Lower leg skin (tissue), 4 donors: Measurements from ENCODE around the gene TENM4. TPM values are rescaled to one million over a fixed set of nuclear protein-coding genes. Genes with fewer than 3 reads are reported as not detected.

ENCODE experiments used
- DNase-seq, 2 donors: peaks; one replicate each; pipeline ENCODE4 v3.0.0-alpha.2; 2019; ENCODE audit warnings: low spot score in 2 of 2
- H3K4me3 ChIP-seq: fragments of 200-600 bp; sonication (generic); 2 replicates; pipeline ENCODE4 v1.5.1; 2017; ENCODE audit warnings: mild to moderate bottlenecking, low read depth; ENCODE audit not compliant: poor library complexity, severe bottlenecking
- POLR2A ChIP-seq, 2 donors: fragments of 450-650 bp; IDR thresholded peaks; one replicate each; pipeline ENCODE4 v1.6.1; 2016 to 2017; ENCODE audit warnings: antibody characterized with exemption in 2 of 2, mild to moderate bottlenecking in 1 of 2, moderate library complexity in 1 of 2
- WGBS, 2 donors: methylation state at CpG; one replicate each; pipeline ENCODE4 v1.1.5; 2018; 5-methylcytosine and 5-hydroxymethylcytosine counted together
- intact Hi-C: fragments of 100-400 bp; cut with DNase I; formaldehyde crosslinking; loops from one replicate; pipeline ENCODE4 v1.15.0; 2023; ENCODE audit warnings: low total_unique reads
- total RNA-seq, 4 donors: library from RNA; depleted of rRNA; stranded (reverse); fragments of >200 nt; gene quantifications; one replicate each; pipeline ENCODE4 v1.1.0, GENCODE V29; 2016
- TF ChIP-seq, protein P1 (sequence below), 3 donors: fragments of 450-650 bp; IDR thresholded peaks; one replicate each; pipeline ENCODE4 v1.5.1; 2016; ENCODE audit warnings: antibody characterized with exemption in 3 of 3, mild to moderate bottlenecking in 3 of 3, moderate library complexity in 2 of 3

The TENM4 gene
- total RNA-seq, 4 donors from 2014 or later = 34.4 to 41.1 (median 36.6) TPM

DNA sequence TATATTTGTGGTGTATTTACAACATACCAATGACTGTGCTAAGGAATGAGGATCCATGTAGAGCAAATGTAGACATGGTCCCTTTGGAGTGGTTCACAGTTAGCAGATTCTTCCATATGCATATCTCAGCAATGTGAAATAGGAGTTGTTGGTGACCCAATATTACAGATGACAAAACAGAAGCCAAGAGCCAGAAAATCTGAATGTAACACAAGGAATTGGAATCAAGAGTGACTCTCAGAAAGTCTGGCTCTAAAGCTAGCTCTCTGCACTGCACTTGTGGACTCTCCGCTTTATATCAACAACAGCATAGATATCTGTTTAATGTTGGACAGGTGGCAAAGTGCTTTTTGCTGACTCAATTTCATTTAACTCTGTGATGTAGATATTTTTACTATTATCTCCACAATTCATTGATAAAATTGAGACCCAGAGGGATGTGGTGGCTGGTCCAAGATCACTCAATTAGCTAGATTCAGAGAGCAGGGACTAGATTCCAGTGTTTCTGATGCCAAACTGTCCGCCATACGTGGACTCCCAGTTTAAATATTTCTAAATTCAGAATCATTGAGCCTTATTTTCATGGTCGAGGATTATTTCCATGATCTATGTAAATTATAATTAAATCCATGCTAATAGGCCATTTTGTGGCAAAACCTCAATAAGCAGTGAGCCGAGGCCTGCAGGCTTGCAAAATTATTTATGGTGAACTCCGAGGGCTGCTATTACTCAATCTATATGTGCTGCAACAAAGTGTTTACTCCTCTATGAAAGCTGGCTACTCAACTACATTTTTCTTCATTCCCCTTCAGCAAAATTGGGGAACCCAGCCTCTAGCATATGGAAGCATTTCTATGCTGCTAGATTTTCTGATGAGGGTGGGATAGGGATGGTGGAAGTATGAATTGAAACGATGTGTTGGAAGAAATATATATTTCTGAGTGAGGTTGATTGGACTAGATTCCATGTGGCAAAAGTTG, 21.1 kb upstream of the TENM4 start:
- WGBS, 2 donors = 76 to 83% methylated on average over 7 of the region's 7 CpGs
- no peak overlapping the region for H3K4me3 ChIP-seq
- intact Hi-C loops = no loop called here
- no peak for DNase-seq
- TF ChIP-seq, protein P1, sequence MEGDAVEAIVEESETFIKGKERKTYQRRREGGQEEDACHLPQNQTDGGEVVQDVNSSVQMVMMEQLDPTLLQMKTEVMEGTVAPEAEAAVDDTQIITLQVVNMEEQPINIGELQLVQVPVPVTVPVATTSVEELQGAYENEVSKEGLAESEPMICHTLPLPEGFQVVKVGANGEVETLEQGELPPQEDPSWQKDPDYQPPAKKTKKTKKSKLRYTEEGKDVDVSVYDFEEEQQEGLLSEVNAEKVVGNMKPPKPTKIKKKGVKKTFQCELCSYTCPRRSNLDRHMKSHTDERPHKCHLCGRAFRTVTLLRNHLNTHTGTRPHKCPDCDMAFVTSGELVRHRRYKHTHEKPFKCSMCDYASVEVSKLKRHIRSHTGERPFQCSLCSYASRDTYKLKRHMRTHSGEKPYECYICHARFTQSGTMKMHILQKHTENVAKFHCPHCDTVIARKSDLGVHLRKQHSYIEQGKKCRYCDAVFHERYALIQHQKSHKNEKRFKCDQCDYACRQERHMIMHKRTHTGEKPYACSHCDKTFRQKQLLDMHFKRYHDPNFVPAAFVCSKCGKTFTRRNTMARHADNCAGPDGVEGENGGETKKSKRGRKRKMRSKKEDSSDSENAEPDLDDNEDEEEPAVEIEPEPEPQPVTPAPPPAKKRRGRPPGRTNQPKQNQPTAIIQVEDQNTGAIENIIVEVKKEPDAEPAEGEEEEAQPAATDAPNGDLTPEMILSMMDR (IDR thresholded peaks at IDR 0.05) = no peak
- no peak for TF ChIP-seq POLR2A (IDR thresholded peaks at IDR 0.05)

DNA sequence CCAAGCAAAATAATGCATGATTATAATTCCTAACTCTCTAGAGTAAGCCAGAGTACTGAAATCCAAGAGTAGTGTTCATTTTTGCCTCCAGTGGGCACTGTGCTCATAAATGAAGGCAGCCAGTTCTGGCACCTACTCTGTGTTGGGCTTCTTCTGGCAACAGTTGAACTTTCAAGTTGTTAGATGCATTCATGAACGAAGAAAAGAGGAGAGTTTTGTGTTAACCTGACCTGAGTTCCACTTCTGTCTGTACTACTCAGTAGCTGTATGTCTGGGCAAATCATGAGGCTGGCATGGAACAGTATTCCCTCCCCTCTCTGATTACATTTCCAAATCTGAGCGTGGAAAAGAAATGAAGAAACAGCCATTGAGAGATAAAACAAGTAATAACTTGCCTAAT, 20.3 kb upstream of the TENM4 start:
- 28% methylated on average over 2 of the region's 2 CpGs for WGBS, 2 donors

DNA sequence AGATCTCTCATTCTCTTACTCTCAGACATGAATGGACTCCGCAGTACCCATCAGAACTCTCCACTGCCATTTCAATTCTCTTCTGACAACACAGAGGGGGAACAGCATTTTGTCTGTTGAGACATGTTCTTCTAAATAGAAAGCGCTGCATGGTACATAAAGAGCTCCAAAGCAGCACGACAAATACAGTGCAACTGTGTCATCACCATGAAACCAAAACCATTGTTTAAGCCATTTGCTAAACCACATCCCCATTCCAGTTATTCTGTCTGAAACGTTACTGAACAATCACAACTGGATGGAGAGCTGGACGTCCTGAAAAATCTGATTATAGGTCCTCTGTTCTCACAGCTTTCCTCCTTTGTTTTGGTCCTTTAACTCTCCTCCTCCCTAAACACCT, 17.9 kb upstream of the TENM4 start:
- DNase-seq = no peak
- 75 to 79% methylated on average over 5 of the region's 5 CpGs for WGBS, 2 donors
- TF ChIP-seq POLR2A (IDR thresholded peaks at IDR 0.05) = no peak
- TF ChIP-seq, protein P1 (IDR thresholded peaks at IDR 0.05) = no peak

More for the DNA sequence above, 20.3 kb upstream of the TENM4 start:
- TF ChIP-seq POLR2A (IDR thresholded peaks at IDR 0.05) = no peak
- TF ChIP-seq, protein P1 (IDR thresholded peaks at IDR 0.05) = no peak
- intact Hi-C loops = no loop called here
- no peak for DNase-seq
- H3K4me3 ChIP-seq = no peak overlapping the region

DNA sequence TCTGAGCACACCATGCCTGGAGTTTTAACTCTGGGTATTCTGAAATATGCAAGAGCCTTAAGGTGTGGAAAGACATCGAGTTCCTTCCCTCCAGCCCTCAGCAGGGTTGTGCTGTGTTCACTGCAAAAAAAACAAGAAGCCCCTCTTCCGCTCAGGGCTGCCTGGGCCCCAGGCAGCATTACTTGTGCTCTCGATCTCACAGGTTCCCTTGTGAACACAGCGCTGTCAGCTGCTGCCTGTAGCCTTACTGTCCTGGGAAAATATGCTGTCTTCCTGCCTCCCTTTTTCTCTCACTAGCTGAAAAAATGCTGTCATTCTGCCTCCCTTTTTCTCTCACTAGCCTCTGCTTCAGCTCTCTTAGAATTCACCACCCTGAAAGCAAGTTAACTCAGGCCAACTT, 15.7 kb upstream of the TENM4 start:
- no peak for TF ChIP-seq POLR2A (IDR thresholded peaks at IDR 0.05)
- TF ChIP-seq, protein P1 (IDR thresholded peaks at IDR 0.05) = no peak
- 62 to 71% methylated on average over 4 of the region's 4 CpGs for WGBS, 2 donors
- no peak for DNase-seq
- intact Hi-C loops = no loop called here
- no peak overlapping the region for H3K4me3 ChIP-seq

More for the DNA sequence above, 17.9 kb upstream of the TENM4 start:
- intact Hi-C loops = no loop called here
- H3K4me3 ChIP-seq = no peak overlapping the region

DNA sequence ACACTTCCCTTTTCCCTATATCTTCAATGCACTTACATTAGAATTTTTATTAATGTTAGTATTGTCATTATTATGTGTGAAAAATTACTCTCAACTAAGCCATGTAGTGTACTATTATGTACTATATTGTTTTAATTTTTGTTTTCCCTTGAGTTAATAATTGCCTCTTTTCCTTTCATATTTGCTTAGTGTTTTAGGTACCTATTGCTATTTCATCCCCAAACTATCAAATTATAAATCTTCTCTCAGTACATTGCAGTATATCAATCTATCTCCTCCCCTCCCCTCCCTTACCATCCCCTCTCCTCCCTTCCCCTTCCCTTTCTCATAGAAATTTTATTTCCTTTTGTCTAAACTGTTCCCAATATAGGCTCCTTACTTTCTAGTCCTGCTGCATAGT, 12.8 kb upstream of the TENM4 start:
- intact Hi-C loops = no loop called here
- DNase-seq = no peak
- H3K4me3 ChIP-seq = no peak overlapping the region
- TF ChIP-seq, protein P1 (IDR thresholded peaks at IDR 0.05) = no peak
- no peak for TF ChIP-seq POLR2A (IDR thresholded peaks at IDR 0.05)
